ENCODE data around the gene ITGB4.

DNA sequence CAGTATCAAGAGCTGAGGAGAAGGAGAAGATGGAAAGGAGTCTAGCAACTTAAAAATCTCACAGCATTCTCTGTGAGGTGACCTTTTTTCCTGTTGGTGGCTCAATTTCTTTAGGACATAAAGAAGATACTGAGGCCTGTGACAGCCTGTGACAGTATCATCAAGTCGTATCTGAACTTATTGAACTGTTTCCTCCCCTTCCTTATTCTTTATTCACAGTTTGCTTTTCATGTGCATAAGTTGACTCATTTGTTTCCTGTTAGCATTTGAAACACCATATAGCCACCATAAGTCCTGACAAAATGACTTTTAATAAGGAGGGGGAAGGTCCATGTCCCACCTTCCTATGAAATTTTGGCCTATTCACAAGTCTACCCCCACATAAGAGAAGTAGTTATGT lies 72.2 kb downstream of the ITGB4 start:
- TF ChIP-seq RFX5 (IDR thresholded peaks at IDR 0.05) = no peak
- no peak for TF ChIP-seq SREBF2 (IDR thresholded peaks at IDR 0.05)
- TF ChIP-seq EP300 (IDR thresholded peaks at IDR 0.05) = no peak
- TF ChIP-seq HOXB5 (CRISPR knock-in tag; IDR thresholded peaks at IDR 0.05) = no peak
- TF ChIP-seq RNF2 (IDR thresholded peaks at IDR 0.05; ENCODE audit: borderline replicate concordance, low read depth) = no peak
- TF ChIP-seq POLR2A (IDR thresholded peaks at IDR 0.05; ENCODE audit: low read length) = no peak
- TF ChIP-seq, protein P1, sequence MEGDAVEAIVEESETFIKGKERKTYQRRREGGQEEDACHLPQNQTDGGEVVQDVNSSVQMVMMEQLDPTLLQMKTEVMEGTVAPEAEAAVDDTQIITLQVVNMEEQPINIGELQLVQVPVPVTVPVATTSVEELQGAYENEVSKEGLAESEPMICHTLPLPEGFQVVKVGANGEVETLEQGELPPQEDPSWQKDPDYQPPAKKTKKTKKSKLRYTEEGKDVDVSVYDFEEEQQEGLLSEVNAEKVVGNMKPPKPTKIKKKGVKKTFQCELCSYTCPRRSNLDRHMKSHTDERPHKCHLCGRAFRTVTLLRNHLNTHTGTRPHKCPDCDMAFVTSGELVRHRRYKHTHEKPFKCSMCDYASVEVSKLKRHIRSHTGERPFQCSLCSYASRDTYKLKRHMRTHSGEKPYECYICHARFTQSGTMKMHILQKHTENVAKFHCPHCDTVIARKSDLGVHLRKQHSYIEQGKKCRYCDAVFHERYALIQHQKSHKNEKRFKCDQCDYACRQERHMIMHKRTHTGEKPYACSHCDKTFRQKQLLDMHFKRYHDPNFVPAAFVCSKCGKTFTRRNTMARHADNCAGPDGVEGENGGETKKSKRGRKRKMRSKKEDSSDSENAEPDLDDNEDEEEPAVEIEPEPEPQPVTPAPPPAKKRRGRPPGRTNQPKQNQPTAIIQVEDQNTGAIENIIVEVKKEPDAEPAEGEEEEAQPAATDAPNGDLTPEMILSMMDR (IDR thresholded peaks at IDR 0.05) = no peak
- no peak for TF ChIP-seq USF2 (IDR thresholded peaks at IDR 0.05)
- TF ChIP-seq HOXA7 (CRISPR knock-in tag; IDR thresholded peaks at IDR 0.05) = no peak
- TF ChIP-seq CHD4 (IDR thresholded peaks at IDR 0.05; ENCODE audit: borderline replicate concordance) = no peak
- TF ChIP-seq HDAC2 (IDR thresholded peaks at IDR 0.05) = no peak
